HepG2 (cell line): ENCODE data around the gene TAF6. TPM values are rescaled to one million over a fixed set of nuclear protein-coding genes. Genes with fewer than 3 reads are reported as not detected.

Experiments
- AKAP8 ChIP-seq: sonication (generic); formaldehyde crosslinking; IDR thresholded peaks from 2 replicates; pipeline ENCODE4 v1.5.1; 2020; ENCODE audit warnings: mild to moderate bottlenecking, missing genetic modification reagents
- ELF3 ChIP-seq: IDR thresholded peaks from 2 replicates; pipeline ENCODE4 v1.6.1; 2016; ENCODE audit warnings: missing genetic modification reagents, missing compliant biosample characterization
- FOXP1 ChIP-seq, 2 experiments: fragments of 450-650 bp in 1 of 2; IDR thresholded peaks; 2 replicates each; pipeline ENCODE4 v1.6.1; 2017 to 2018; ENCODE audit warnings: antibody characterized with exemption in 1 of 2
- NR2F6 ChIP-seq, 2 experiments: IDR thresholded peaks; 2 replicates each; pipeline ENCODE4 v1.6.1; 2016; ENCODE audit warnings: antibody characterized with exemption in 1 of 2, mild to moderate bottlenecking in 1 of 2
- ZNF556 ChIP-seq: sonication (generic); formaldehyde crosslinking; IDR thresholded peaks from 2 replicates; pipeline ENCODE4 v1.4.0; 2020; ENCODE audit warnings: mild to moderate bottlenecking, missing genetic modification reagents, borderline replicate concordance
- polyA plus RNA-seq, 8 experiments: library from polyadenylated mRNA; depleted of rRNA in 3 of 8; stranded (reverse) in 7 of 8; unstranded in 1 of 8; fragments of >200 nt; fragmentation: Illumina TruSeq in 4 of 8; extraction: Trizol in 4 of 8; gene quantifications; 2 replicates each; pipeline versions ENCODE4 v1.2.1 to v1.2.3, GENCODE V29; 2011 to 2016; ENCODE audit warnings: low read depth in 4 of 8, missing spikeins in 1 of 8, mixed read lengths in 1 of 8; ENCODE audit not compliant: insufficient read depth in 1 of 8
- total RNA-seq, 5 experiments: library from RNA; depleted of rRNA; stranded (reverse); fragments of >200 nt; fragmentation: Illumina TruSeq; extraction: Trizol; gene quantifications; 2 replicates each; pipeline ENCODE4 v1.2.3, GENCODE V29; 2016; ENCODE audit warnings: low read depth in 1 of 5
- TF ChIP-seq, protein P1 (sequence below): sonication (generic); formaldehyde crosslinking; conservative IDR thresholded peaks from 2 replicates; pipeline ENCODE4 v1.4.0; 2020; ENCODE audit warnings: mild to moderate bottlenecking, missing genetic modification reagents, moderate library complexity
- TF ChIP-seq, protein P2 (sequence below): sonication (generic); formaldehyde crosslinking; IDR thresholded peaks from 2 replicates; pipeline ENCODE4 v1.9.0; 2021; ENCODE audit warnings: mild to moderate bottlenecking, missing genetic modification reagents
- TF ChIP-seq, protein P3 (sequence below): sonication (generic); formaldehyde crosslinking; IDR thresholded peaks from 2 replicates; pipeline ENCODE4 v1.5.0; 2020; ENCODE audit warnings: mild to moderate bottlenecking, missing genetic modification reagents, borderline replicate concordance
- TF ChIP-seq, protein P4 (sequence below): sonication (generic); formaldehyde crosslinking; IDR thresholded peaks from 2 replicates; pipeline ENCODE4 v1.5.1; 2020; ENCODE audit warnings: mild to moderate bottlenecking, missing genetic modification reagents, moderate library complexity

TAF6 gene
- total and polyA plus RNA-seq, 2 of the 13 experiments (the other 11 are each of a cell fraction or from before 2014, with no cell fraction given) = 12.9 to 18.8 TPM

DNA sequence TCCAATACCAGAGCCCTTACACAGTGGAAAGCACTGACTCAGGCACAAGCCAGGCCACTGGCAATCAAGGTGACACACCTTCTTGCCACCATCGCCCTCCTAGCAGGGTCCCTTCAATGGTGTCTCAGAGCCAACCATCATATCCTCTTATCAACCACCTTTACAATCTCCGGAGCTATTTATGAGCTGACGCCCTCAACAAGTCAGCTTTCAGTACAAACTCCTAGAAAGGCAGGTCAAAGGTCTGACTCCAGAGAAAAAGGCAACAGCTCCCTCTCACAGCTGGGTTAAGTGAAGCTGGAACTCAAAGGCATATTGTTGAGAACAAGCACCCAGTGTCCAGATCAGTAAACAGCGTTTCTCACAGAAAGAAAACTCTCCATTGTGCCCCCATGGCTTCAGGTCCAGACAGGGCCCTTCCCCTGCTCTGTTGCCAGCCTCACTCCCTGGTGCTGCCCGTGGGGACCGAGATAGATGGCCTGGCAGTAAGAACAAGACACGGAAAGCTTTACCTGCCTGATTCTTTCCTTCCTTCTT lies 40.1 kb downstream of the TAF6 start (continued):
- TF ChIP-seq, protein P1, sequence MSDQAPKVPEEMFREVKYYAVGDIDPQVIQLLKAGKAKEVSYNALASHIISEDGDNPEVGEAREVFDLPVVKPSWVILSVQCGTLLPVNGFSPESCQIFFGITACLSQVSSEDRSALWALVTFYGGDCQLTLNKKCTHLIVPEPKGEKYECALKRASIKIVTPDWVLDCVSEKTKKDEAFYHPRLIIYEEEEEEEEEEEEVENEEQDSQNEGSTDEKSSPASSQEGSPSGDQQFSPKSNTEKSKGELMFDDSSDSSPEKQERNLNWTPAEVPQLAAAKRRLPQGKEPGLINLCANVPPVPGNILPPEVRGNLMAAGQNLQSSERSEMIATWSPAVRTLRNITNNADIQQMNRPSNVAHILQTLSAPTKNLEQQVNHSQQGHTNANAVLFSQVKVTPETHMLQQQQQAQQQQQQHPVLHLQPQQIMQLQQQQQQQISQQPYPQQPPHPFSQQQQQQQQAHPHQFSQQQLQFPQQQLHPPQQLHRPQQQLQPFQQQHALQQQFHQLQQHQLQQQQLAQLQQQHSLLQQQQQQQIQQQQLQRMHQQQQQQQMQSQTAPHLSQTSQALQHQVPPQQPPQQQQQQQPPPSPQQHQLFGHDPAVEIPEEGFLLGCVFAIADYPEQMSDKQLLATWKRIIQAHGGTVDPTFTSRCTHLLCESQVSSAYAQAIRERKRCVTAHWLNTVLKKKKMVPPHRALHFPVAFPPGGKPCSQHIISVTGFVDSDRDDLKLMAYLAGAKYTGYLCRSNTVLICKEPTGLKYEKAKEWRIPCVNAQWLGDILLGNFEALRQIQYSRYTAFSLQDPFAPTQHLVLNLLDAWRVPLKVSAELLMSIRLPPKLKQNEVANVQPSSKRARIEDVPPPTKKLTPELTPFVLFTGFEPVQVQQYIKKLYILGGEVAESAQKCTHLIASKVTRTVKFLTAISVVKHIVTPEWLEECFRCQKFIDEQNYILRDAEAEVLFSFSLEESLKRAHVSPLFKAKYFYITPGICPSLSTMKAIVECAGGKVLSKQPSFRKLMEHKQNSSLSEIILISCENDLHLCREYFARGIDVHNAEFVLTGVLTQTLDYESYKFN = peak; percentile 82
- TF ChIP-seq ELF3 (CRISPR knock-in tag) (peak; percentile 38), AKAP8 (0 out of 2 replicates have a peak, but pooled peaks have one; percentile 27), NR2F6 (IDR thresholded peaks at IDR 0.05) (peak; percentile 94), NR2F6 (CRISPR knock-in tag; IDR thresholded peaks at IDR 0.05) (peak; percentile 97), FOXP1 (IDR thresholded peaks at IDR 0.05) (peak; percentile 67), FOXP1 (CRISPR knock-in tag; IDR thresholded peaks at IDR 0.05) (peak; percentile 84), ZNF556 (no peak)
- TF ChIP-seq, protein P2, sequence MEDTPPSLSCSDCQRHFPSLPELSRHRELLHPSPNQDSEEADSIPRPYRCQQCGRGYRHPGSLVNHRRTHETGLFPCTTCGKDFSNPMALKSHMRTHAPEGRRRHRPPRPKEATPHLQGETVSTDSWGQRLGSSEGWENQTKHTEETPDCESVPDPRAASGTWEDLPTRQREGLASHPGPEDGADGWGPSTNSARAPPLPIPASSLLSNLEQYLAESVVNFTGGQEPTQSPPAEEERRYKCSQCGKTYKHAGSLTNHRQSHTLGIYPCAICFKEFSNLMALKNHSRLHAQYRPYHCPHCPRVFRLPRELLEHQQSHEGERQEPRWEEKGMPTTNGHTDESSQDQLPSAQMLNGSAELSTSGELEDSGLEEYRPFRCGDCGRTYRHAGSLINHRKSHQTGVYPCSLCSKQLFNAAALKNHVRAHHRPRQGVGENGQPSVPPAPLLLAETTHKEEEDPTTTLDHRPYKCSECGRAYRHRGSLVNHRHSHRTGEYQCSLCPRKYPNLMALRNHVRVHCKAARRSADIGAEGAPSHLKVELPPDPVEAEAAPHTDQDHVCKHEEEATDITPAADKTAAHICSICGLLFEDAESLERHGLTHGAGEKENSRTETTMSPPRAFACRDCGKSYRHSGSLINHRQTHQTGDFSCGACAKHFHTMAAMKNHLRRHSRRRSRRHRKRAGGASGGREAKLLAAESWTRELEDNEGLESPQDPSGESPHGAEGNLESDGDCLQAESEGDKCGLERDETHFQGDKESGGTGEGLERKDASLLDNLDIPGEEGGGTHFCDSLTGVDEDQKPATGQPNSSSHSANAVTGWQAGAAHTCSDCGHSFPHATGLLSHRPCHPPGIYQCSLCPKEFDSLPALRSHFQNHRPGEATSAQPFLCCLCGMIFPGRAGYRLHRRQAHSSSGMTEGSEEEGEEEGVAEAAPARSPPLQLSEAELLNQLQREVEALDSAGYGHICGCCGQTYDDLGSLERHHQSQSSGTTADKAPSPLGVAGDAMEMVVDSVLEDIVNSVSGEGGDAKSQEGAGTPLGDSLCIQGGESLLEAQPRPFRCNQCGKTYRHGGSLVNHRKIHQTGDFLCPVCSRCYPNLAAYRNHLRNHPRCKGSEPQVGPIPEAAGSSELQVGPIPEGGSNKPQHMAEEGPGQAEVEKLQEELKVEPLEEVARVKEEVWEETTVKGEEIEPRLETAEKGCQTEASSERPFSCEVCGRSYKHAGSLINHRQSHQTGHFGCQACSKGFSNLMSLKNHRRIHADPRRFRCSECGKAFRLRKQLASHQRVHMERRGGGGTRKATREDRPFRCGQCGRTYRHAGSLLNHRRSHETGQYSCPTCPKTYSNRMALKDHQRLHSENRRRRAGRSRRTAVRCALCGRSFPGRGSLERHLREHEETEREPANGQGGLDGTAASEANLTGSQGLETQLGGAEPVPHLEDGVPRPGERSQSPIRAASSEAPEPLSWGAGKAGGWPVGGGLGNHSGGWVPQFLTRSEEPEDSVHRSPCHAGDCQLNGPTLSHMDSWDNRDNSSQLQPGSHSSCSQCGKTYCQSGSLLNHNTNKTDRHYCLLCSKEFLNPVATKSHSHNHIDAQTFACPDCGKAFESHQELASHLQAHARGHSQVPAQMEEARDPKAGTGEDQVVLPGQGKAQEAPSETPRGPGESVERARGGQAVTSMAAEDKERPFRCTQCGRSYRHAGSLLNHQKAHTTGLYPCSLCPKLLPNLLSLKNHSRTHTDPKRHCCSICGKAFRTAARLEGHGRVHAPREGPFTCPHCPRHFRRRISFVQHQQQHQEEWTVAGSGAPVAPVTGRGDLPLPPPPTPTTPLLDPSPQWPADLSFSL = no peak
- TF ChIP-seq, protein P3, sequence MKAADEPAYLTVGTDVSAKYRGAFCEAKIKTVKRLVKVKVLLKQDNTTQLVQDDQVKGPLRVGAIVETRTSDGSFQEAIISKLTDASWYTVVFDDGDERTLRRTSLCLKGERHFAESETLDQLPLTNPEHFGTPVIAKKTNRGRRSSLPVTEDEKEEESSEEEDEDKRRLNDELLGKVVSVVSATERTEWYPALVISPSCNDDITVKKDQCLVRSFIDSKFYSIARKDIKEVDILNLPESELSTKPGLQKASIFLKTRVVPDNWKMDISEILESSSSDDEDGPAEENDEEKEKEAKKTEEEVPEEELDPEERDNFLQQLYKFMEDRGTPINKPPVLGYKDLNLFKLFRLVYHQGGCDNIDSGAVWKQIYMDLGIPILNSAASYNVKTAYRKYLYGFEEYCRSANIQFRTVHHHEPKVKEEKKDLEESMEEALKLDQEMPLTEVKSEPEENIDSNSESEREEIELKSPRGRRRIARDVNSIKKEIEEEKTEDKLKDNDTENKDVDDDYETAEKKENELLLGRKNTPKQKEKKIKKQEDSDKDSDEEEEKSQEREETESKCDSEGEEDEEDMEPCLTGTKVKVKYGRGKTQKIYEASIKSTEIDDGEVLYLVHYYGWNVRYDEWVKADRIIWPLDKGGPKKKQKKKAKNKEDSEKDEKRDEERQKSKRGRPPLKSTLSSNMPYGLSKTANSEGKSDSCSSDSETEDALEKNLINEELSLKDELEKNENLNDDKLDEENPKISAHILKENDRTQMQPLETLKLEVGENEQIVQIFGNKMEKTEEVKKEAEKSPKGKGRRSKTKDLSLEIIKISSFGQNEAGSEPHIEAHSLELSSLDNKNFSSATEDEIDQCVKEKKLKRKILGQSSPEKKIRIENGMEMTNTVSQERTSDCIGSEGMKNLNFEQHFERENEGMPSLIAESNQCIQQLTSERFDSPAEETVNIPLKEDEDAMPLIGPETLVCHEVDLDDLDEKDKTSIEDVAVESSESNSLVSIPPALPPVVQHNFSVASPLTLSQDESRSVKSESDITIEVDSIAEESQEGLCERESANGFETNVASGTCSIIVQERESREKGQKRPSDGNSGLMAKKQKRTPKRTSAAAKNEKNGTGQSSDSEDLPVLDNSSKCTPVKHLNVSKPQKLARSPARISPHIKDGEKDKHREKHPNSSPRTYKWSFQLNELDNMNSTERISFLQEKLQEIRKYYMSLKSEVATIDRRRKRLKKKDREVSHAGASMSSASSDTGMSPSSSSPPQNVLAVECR (CRISPR knock-in tag) = peak; percentile 77; the same call in 1 of the 2 replicates
- TF ChIP-seq, protein P4, sequence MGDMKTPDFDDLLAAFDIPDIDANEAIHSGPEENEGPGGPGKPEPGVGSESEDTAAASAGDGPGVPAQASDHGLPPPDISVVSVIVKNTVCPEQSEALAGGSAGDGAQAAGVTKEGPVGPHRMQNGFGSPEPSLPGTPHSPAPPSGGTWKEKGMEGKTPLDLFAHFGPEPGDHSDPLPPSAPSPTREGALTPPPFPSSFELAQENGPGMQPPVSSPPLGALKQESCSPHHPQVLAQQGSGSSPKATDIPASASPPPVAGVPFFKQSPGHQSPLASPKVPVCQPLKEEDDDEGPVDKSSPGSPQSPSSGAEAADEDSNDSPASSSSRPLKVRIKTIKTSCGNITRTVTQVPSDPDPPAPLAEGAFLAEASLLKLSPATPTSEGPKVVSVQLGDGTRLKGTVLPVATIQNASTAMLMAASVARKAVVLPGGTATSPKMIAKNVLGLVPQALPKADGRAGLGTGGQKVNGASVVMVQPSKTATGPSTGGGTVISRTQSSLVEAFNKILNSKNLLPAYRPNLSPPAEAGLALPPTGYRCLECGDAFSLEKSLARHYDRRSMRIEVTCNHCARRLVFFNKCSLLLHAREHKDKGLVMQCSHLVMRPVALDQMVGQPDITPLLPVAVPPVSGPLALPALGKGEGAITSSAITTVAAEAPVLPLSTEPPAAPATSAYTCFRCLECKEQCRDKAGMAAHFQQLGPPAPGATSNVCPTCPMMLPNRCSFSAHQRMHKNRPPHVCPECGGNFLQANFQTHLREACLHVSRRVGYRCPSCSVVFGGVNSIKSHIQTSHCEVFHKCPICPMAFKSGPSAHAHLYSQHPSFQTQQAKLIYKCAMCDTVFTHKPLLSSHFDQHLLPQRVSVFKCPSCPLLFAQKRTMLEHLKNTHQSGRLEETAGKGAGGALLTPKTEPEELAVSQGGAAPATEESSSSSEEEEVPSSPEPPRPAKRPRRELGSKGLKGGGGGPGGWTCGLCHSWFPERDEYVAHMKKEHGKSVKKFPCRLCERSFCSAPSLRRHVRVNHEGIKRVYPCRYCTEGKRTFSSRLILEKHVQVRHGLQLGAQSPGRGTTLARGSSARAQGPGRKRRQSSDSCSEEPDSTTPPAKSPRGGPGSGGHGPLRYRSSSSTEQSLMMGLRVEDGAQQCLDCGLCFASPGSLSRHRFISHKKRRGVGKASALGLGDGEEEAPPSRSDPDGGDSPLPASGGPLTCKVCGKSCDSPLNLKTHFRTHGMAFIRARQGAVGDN (CRISPR knock-in tag) = peak; percentile 39; the same call in 1 of the 2 replicates
